AG04450 (cell line): ENCODE data around the gene CACNA1F. TPM values are rescaled to one million over a fixed set of nuclear protein-coding genes. Genes with fewer than 3 reads are reported as not detected.
A peak's percentile ranks its signal among the peaks of the same experiment; 100 is the strongest.

Experiments used
- CTCF ChIA-PET: fragments of 300-600, 350-600 bp; formaldehyde crosslinking; extraction: SDS; loops from one replicate; lab custom pipeline; 2022; ENCODE audit warnings: antibody characterized with exemption, inconsistent platforms; lab: Charles Lee
- POLR2A ChIA-PET: fragments of 350-600 bp; formaldehyde crosslinking; extraction: SDS; loops from one replicate; lab custom pipeline; 2021; ENCODE audit warnings: antibody characterized with exemption, inconsistent platforms; lab: Yijun Ruan, JAX
- DNase-seq: peaks from one replicate; pipeline ENCODE4 v3.0.0-alpha.2; 2011; ENCODE audit warnings: low read depth, low spot score
- H3K27ac ChIP-seq: one replicate; pipeline ENCODE4 v1.5.1; 2012; ENCODE audit warnings: low read depth, low read length, control low read depth
- H3K27me3 ChIP-seq: one replicate; pipeline ENCODE4 v1.6.0; 2012; ENCODE audit warnings: low read length; ENCODE audit not compliant: control insufficient read depth, insufficient read depth
- H3K4me3 ChIP-seq: 2 replicates; pipeline ENCODE4 v1.5.1; 2011; ENCODE audit warnings: mild to moderate bottlenecking, low read depth, low read length, control low read depth
- H3K9me3 ChIP-seq: 2 replicates; pipeline ENCODE4 v1.5.1; 2012; ENCODE audit warnings: low read length; ENCODE audit not compliant: control insufficient read depth, insufficient read depth
- polyA minus RNA-seq: library from RNA; depleted of rRNA, polyadenylated mRNA; stranded (reverse); fragments of >200 nt; gene quantifications from 2 replicates; pipeline ENCODE4 v1.2.3, GENCODE V29; 2011; rRNA and poly(A)+ RNA removed
- polyA plus RNA-seq: library from polyadenylated mRNA; depleted of rRNA; stranded (reverse); fragments of >200 nt; gene quantifications from 2 replicates; pipeline ENCODE4 v1.2.3, GENCODE V29; 2011; rRNA removed
- TF ChIP-seq, protein P1 (sequence below): IDR thresholded peaks from 2 replicates; pipeline ENCODE4 v1.5.1; 2011; ENCODE audit warnings: low read depth, low read length, control low read depth, inconsistent platforms

The CACNA1F gene
- polyA plus RNA-seq (not detected in 2 replicates), polyA minus RNA-seq (not detected in 2 replicates)

DNA sequence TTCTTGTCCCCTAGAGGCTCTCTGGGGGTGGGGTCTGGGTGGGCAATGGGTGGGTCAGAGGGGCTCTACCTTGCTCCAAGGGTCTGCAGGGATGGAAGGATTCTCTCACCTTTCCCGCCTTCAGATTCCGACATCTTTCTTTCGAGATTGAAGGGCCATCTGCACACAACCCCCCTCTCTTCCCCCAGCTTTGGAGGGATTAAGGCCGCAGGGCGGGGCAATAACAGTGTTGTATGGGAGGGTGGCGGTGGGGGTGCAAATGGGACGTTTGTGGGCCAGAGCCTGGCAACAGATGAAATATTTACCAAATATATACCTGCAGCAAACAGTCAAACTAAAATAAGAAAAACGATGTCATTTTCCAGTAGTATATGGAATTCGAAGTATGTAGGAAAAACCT lies at the start of gene CACNA1F:
Gene CACNA1F, minus strand, starts transcription at position 165 of the 400 bp plus-strand sequence. Its CDS starts 31 bp downstream, at position 134.
- ChIA-PET POLR2A (no interaction called here), CTCF (no interaction called here)
- TF ChIP-seq, protein P1, sequence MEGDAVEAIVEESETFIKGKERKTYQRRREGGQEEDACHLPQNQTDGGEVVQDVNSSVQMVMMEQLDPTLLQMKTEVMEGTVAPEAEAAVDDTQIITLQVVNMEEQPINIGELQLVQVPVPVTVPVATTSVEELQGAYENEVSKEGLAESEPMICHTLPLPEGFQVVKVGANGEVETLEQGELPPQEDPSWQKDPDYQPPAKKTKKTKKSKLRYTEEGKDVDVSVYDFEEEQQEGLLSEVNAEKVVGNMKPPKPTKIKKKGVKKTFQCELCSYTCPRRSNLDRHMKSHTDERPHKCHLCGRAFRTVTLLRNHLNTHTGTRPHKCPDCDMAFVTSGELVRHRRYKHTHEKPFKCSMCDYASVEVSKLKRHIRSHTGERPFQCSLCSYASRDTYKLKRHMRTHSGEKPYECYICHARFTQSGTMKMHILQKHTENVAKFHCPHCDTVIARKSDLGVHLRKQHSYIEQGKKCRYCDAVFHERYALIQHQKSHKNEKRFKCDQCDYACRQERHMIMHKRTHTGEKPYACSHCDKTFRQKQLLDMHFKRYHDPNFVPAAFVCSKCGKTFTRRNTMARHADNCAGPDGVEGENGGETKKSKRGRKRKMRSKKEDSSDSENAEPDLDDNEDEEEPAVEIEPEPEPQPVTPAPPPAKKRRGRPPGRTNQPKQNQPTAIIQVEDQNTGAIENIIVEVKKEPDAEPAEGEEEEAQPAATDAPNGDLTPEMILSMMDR: no peak
- H3K4me3 ChIP-seq: no peak within 1 kb of the TSS
- no peaks in the 10 kb centered on the region for H3K27me3 ChIP-seq
- DNase-seq: no peak
- H3K27ac ChIP-seq: no peak within 1 kb of the TSS
- no peaks in the 10 kb centered on the region for H3K9me3 ChIP-seq

DNA sequence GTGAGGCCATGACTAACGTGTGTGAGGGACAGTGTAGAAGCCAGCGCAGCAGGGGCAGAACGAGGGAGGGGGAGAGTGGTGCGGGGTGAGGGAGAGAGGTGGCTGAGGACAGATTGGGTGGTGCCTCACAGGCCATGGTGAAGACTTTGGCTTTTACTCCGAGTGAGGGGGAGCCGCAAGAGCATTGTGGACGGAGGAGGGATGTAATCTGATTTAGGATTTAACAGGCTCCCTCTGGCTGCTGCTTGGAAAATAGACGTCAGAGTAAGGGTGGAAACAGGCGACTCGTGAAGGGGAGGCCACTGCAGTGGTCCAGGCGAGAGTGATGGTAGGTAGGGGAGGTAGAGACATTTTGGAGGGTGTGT lies 49.5 kb upstream of the CACNA1F start:
- CTCF ChIA-PET: interaction anchor here (0.6 to 1.3 kb wide), 2 partner anchors 10 to 556 kb away, joined by 3 to 4 read pairs; no protein-coding TSS in a partner anchor

DNA sequence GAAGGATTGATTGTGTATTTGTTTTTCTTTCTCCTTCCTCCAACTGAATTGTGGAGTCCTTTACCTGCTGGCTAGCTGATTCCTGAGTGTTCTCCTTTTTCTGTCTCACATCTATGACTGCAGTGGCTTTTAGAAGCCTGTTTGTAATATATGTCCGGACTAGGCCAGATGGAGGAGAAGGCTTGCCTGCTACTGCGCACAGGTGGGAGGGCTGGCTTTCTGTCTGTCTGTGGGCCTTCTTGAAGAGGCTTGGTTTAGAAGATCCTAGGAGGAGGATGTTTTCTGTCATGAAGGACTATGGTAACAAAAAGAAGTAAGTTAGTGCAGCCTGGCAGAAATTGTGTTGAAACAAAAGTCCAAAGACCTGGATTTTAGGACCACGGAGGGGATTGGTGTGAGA lies 44.9 kb upstream of the CACNA1F start:
- ChIA-PET POLR2A (no interaction called here), CTCF (no interaction called here)
- Histone ChIP-seq H3K9me3 (no peaks in the 10 kb centered on the region), H3K4me3 (no peak overlapping the region), H3K27me3 (no peaks in the 10 kb centered on the region), H3K27ac (no peak overlapping the region)
- TF ChIP-seq, protein P1: no peak
- no peak for DNase-seq

More for the DNA sequence above, 49.5 kb upstream of the CACNA1F start:
- no peaks in the 10 kb centered on the region for H3K9me3 ChIP-seq
- no peak overlapping the region for H3K27ac ChIP-seq
- no peaks in the 10 kb centered on the region for H3K27me3 ChIP-seq
- no peak for DNase-seq
- no peak overlapping the region for H3K4me3 ChIP-seq
- TF ChIP-seq, protein P1: peak; percentile 43
- POLR2A ChIA-PET: interaction anchor here (0.7 kb wide), 1 partner anchor 24 kb away, joined by 3 read pairs; no protein-coding TSS in a partner anchor

DNA sequence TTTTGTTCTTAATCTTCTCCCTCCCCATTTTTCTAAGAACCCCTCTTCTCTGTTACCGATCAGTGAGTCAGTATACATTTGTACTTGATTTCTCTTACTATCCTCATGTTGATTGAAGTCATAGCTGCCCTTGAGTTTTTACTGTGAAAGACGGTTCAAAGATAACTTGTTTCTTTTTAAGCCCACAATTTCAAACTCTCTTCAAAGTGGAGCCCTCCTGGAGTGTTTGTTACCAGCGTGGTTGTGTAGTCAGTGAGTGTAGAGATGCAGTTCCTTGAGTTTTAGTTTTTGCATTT lies 44.3 kb upstream of the CACNA1F start:
- H3K27me3 ChIP-seq: no peaks in the 10 kb centered on the region
- CTCF ChIA-PET: no interaction called here
- no peak overlapping the region for H3K27ac ChIP-seq
- no peak for DNase-seq
- TF ChIP-seq, protein P1: no peak
- H3K9me3 ChIP-seq: no peaks in the 10 kb centered on the region
- no peak overlapping the region for H3K4me3 ChIP-seq
- POLR2A ChIA-PET: no interaction called here

DNA sequence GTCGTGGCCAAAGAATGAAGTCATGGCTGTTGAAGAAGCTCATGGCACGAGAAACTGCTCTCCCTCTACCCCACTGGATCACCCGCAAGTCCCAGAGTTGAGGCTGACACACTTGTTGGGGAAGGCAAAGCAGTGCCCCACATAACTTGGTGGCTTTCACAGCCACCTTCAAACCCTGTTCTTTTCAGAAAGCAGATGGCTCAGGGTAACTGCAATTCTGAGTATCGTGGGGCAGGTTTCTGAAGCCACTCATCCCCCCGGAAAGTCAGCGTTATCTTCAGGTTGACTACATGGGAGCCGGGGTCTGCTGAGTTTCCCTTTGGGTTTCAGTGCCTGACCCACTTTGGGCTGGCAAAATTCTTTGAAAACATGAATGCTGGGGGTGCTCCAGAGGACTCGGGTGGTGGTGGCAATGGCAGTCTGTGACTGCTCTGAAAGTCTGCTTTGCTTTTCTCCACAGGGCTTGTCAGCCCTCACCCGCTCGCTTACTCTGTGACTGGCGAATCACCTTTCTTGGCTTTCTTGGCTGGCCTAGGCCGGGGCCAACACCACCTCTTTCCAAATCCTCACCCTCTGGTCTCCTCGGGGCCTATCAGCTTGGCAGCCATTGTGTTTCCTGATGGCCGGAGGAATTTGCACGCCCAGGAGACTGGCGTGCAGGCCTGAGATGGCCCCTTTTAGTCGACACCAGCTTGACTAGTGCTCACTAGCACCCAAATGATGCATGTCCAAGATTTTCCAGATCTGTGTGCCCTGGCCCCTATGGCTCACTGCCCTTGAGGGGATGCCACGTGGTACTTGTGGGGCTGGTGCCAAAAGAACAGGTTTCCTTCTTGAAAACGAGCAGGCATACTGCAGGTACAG lies 43.8 kb upstream of the CACNA1F start:
- no peaks in the 10 kb centered on the region for H3K9me3 ChIP-seq
- CTCF ChIA-PET: no interaction called here
- no peaks in the 10 kb centered on the region for H3K27me3 ChIP-seq
- DNase-seq: no peak
- TF ChIP-seq, protein P1: no peak
- POLR2A ChIA-PET: no interaction called here
- no peak overlapping the region for H3K4me3 ChIP-seq
- no peak overlapping the region for H3K27ac ChIP-seq
